H1 (cell line): Measurements from ENCODE around the gene TRMT61A. TPM values are rescaled to one million over a fixed set of nuclear protein-coding genes. Genes with fewer than 3 reads are reported as not detected.

Source experiments
- CTCF ChIA-PET: fragments of 300-600 bp; sonication (Branson Sonifier 250); formaldehyde crosslinking; loops from one replicate; lab custom pipeline; 2021; ENCODE audit not compliant: partially characterized antibody; lab: Charles Lee
- POLR2A ChIA-PET: fragments of 300-600 bp; sonication (Branson Sonifier 250); formaldehyde crosslinking; loops from one replicate; lab custom pipeline; 2021; ENCODE audit warnings: inconsistent platforms; ENCODE audit not compliant: partially characterized antibody; lab: Charles Lee
- DNase-seq, 2 experiments: peaks; one replicate each; pipeline versions ENCODE4 v3.0.0 to v3.0.0-alpha.2; 2010 to 2022; ENCODE audit warnings: low spot score in 2 of 2, low read depth in 1 of 2, mixed read lengths in 1 of 2
- FAIRE-seq: peaks from 2 replicates; lab custom pipeline; 2011; peaks lifted over from hg19 to GRCh38; lab: Jason Lieb, UNC
- H2AFZ ChIP-seq: 2 replicates; pipeline ENCODE4 v1.8.1; 2012; ENCODE audit warnings: low read length, inconsistent platforms
- H2AK5ac ChIP-seq: 2 replicates; pipeline ENCODE4 v1.6.1; 2013; ENCODE audit warnings: low read depth, low read length
- H2BK120ac ChIP-seq: replicated peaks from 2 replicates; pipeline ENCODE3; 2013; ENCODE audit warnings: low read depth, low read length, inconsistent platforms
- H2BK12ac ChIP-seq: 2 replicates; pipeline ENCODE4 v1.6.1; 2013; ENCODE audit warnings: low read depth, low read length
- H2BK15ac ChIP-seq: 2 replicates; pipeline ENCODE4 v1.6.1; 2013; ENCODE audit warnings: low read length
- H2BK20ac ChIP-seq: 2 replicates; pipeline ENCODE4 v1.6.1; 2013; ENCODE audit warnings: low read length
- H2BK5ac ChIP-seq: 2 replicates; pipeline ENCODE4 v1.6.1; 2013; ENCODE audit warnings: low read depth, low read length
- H3K14ac ChIP-seq: 2 replicates; pipeline ENCODE4 v1.6.1; 2013; ENCODE audit warnings: inconsistent platforms; ENCODE audit not compliant: insufficient read length
- H3K18ac ChIP-seq: 2 replicates; pipeline ENCODE4 v1.6.1; 2013; ENCODE audit warnings: low read length; ENCODE audit errors: extremely low read depth
- H3K23ac ChIP-seq: 2 replicates; pipeline ENCODE4 v1.6.1; 2013; ENCODE audit warnings: inconsistent platforms; ENCODE audit not compliant: insufficient read length
- H3K23me2 ChIP-seq: 2 replicates; pipeline ENCODE4 v1.6.1; 2013; ENCODE audit warnings: low read depth, low read length
- H3K27ac ChIP-seq: 2 replicates; pipeline ENCODE4 v1.6.1; 2011; ENCODE audit warnings: low read depth, low read length, inconsistent platforms
- H3K27me3 ChIP-seq, 4 experiments: replicated peaks in 1 of 4; 1 replicate in 1 of 4; 2 replicates in 3 of 4; pipeline versions ENCODE4 v1.6.1 to v1.8.1; 2011 to 2013; ENCODE audit warnings: low read length in 3 of 4, mild to moderate bottlenecking in 3 of 4, inconsistent platforms in 2 of 4, mixed read lengths in 2 of 4, moderate library complexity in 1 of 4; ENCODE audit not compliant: control insufficient read depth in 3 of 4, insufficient read depth in 3 of 4; ENCODE audit errors: extremely low read depth in 1 of 4
- H3K36me3 ChIP-seq, 4 experiments: 2 replicates each; pipeline versions ENCODE4 v1.6.1 to v1.8.1; 2011 to 2013; ENCODE audit warnings: mild to moderate bottlenecking in 4 of 4, low read length in 3 of 4, moderate library complexity in 2 of 4, control low read depth in 1 of 4, inconsistent platforms in 1 of 4; ENCODE audit not compliant: insufficient read depth in 4 of 4, control insufficient read depth in 2 of 4
- H3K4ac ChIP-seq: replicated peaks from 2 replicates; pipeline ENCODE3; 2013; ENCODE audit warnings: low read length, low read depth, mixed read lengths, inconsistent platforms; ENCODE audit not compliant: insufficient read length
- H3K4me1 ChIP-seq, 4 experiments: replicated peaks in 1 of 4; 1 replicate in 1 of 4; 2 replicates in 3 of 4; pipeline versions ENCODE4 v1.6.1 to v1.8.1; 2011 to 2013; ENCODE audit warnings: low read length in 3 of 4, inconsistent platforms in 2 of 4, mixed read lengths in 1 of 4; ENCODE audit not compliant: insufficient read depth in 4 of 4, control insufficient read depth in 3 of 4
- H3K4me2 ChIP-seq, 2 experiments: 2 replicates each; pipeline versions ENCODE4 v1.6.1 to v1.8.1; 2011 to 2013; ENCODE audit warnings: low read depth in 2 of 2, low read length in 2 of 2, control low read depth in 1 of 2, inconsistent platforms in 1 of 2, mild to moderate bottlenecking in 1 of 2; ENCODE audit not compliant: insufficient read depth in 1 of 2
- H3K4me3 ChIP-seq, 4 experiments: fragments of 200-600, 300-600 bp in 1 of 4; sonication (generic), shearing (Covaris generic), sonication (Bioruptor Twin) in 1 of 4; 2 replicates each; pipeline versions ENCODE4 v1.5.1 to v1.8.1; 2011 to 2016; ENCODE audit warnings: low read length in 4 of 4, low read depth in 3 of 4, control low read depth in 2 of 4, inconsistent platforms in 2 of 4, mild to moderate bottlenecking in 2 of 4, mixed read lengths in 1 of 4, moderate library complexity in 1 of 4; ENCODE audit not compliant: insufficient read depth in 2 of 4; ENCODE audit errors: extremely low read depth in 1 of 4
- H3K56ac ChIP-seq: replicated peaks from 2 replicates; pipeline ENCODE3; 2013; ENCODE audit warnings: low read depth, mild to moderate bottlenecking, mixed read lengths, low read length, inconsistent platforms; ENCODE audit not compliant: insufficient read length
- H3K79me1 ChIP-seq: 2 replicates; pipeline ENCODE4 v1.6.1; 2013; ENCODE audit warnings: low read depth, low read length, control low read depth
- H3K79me2 ChIP-seq, 2 experiments: 2 replicates each; pipeline versions ENCODE4 v1.6.1 to v1.8.1; 2012 to 2013; ENCODE audit warnings: low read length in 2 of 2, mild to moderate bottlenecking in 2 of 2, inconsistent platforms in 1 of 2; ENCODE audit not compliant: insufficient read depth in 2 of 2, control insufficient read depth in 1 of 2
- H3K9ac ChIP-seq, 4 experiments: replicated peaks in 1 of 4; 1 replicate in 1 of 4; 2 replicates in 3 of 4; pipeline versions ENCODE4 v1.6.1 to v1.8.1; 2011 to 2013; ENCODE audit warnings: low read depth in 3 of 4, low read length in 3 of 4, control low read depth in 2 of 4, mild to moderate bottlenecking in 2 of 4, moderate library complexity in 2 of 4, inconsistent platforms in 1 of 4; ENCODE audit errors: extremely low read depth in 1 of 4
- H3K9me3 ChIP-seq, 2 experiments: 2 replicates each; pipeline versions ENCODE4 v1.6.1 to v1.8.1; 2012 to 2013; ENCODE audit warnings: mild to moderate bottlenecking in 2 of 2, moderate library complexity in 2 of 2, control low read depth in 1 of 2, inconsistent platforms in 1 of 2, low read depth in 1 of 2, low read length in 1 of 2, mixed read lengths in 1 of 2; ENCODE audit not compliant: insufficient read depth in 2 of 2
- H4K20me1 ChIP-seq, 2 experiments: replicated peaks in 1 of 2; 2 replicates each; pipeline versions ENCODE3 to v1.8.1; 2011 to 2013; ENCODE audit warnings: inconsistent platforms in 2 of 2, low read length in 2 of 2, mild to moderate bottlenecking in 1 of 2; ENCODE audit not compliant: insufficient read depth in 2 of 2, control insufficient read depth in 1 of 2
- H4K5ac ChIP-seq: 2 replicates; pipeline ENCODE4 v1.6.1; 2013; ENCODE audit warnings: low read length, low read depth, mixed read lengths, inconsistent platforms; ENCODE audit not compliant: insufficient read length
- H4K8ac ChIP-seq: 2 replicates; pipeline ENCODE4 v1.8.0; 2013; ENCODE audit warnings: mild to moderate bottlenecking, moderate library complexity, low read length, inconsistent platforms; ENCODE audit not compliant: insufficient read depth; ENCODE audit errors: extremely low read depth
- H4K91ac ChIP-seq: replicated peaks from 2 replicates; pipeline ENCODE3; 2013; ENCODE audit warnings: low read length, mixed read lengths, inconsistent platforms; ENCODE audit not compliant: insufficient read length
- EGR1 ChIP-seq: IDR thresholded peaks from 2 replicates; pipeline ENCODE4 v1.6.1; 2011; ENCODE audit warnings: low read depth, low read length, borderline replicate concordance
- FOSL1 ChIP-seq: IDR thresholded peaks from 2 replicates; pipeline ENCODE4 v1.6.1; 2011; ENCODE audit warnings: mild to moderate bottlenecking, low read depth, low read length, moderate library complexity; ENCODE audit not compliant: insufficient read depth
- RFX5 ChIP-seq: IDR thresholded peaks from 2 replicates; pipeline ENCODE4 v1.6.1; 2011; ENCODE audit warnings: low read depth, low read length, improper control_type of control experiment, borderline replicate concordance
- WGBS, 2 experiments: shearing (Covaris generic) in 1 of 2; methylation state at CpG; one replicate each; pipeline versions ENCODE4 v1.1.6 to v1.1.7; 2013 to 2015; ENCODE audit warnings: low lambda C conversion rate in 2 of 2, mixed read lengths in 2 of 2, inconsistent platforms in 1 of 2, low coverage in 1 of 2, missing lambda C conversion rate in 1 of 2; ENCODE audit not compliant: insufficient replicate concordance in 2 of 2, insufficient coverage in 1 of 2, insufficient read length in 1 of 2; ENCODE audit errors: extremely low coverage in 1 of 2, missing lambda C conversion rate in 1 of 2; 5-methylcytosine and 5-hydroxymethylcytosine counted together
- polyA plus RNA-seq, 7 experiments: library from polyadenylated mRNA; depleted of rRNA in 3 of 7; stranded (reverse) in 5 of 7; unstranded in 2 of 7; fragments of >200 nt in 5 of 7; fragments of 200-250 nt in 2 of 7; gene quantifications; 1 replicate in 5 of 7; 2 replicates in 1 of 7; 4 replicates in 1 of 7; pipeline versions ENCODE4 v1.2.1 to v1.2.3, GENCODE V29; 2011 to 2013; ENCODE audit warnings: missing spikeins in 2 of 7, mixed read lengths in 2 of 7
- total RNA-seq: library from RNA; stranded (reverse); fragmentation: NEBNext Ultra II Directional; extraction: Animal tissue kit (Norgen Biotek cat#: 25700); gene quantifications from 2 replicates; pipeline ENCODE4 v1.2.1, GENCODE V29; 2021
- TF ChIP-seq, protein P1 (sequence below): IDR thresholded peaks from 2 replicates; pipeline ENCODE4 v1.6.1; 2012; ENCODE audit warnings: inconsistent platforms

TRMT61A gene
- total and polyA plus RNA-seq, 2 of the 8 experiments (the other 6 are each of a cell fraction or from before 2014, with no cell fraction given), result 15.8 to 19.0 TPM

DNA sequence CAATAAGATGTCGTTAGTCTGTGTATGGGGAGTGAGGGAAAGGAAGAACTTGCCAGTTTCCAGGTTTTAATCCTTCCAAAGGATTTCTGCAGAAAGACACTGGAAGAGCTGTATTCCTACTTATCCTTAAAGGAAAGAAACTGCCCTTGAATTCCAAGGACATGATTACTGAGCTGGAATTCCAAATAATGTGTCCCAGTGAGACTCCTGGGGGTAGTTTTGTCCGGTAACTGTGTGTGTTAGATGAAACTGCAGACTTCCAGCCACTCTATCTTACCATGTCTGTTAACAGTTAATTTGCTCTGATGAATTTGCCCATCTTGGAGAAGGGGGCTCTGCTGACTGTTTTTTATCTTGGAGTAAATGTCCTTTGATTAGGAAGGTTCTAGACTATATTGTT, 39.4 kb upstream of the TRMT61A start:
- CTCF ChIA-PET, result interaction anchor here (0.8 to 4.4 kb wide), 3 partner anchors 16 to 57 kb away, joined by 3 to 16 read pairs (median 7); no protein-coding TSS in a partner anchor

More for the DNA sequence above, 39.4 kb upstream of the TRMT61A start:
- Histone ChIP-seq H3K4me2 (no peak overlapping the region), H3K79me1 (no peaks in the 10 kb centered on the region; the same call in 1 of the 2 replicates), H3K27ac (no peak overlapping the region), H3K18ac (no peak overlapping the region), H3K23me2 (no peaks in the 10 kb centered on the region), H3K23ac (no peak overlapping the region), H3K27me3 (no peaks in the 10 kb centered on the region), H3K56ac (no peak overlapping the region), H3K4me1 (no peaks in the 10 kb centered on the region), H3K9ac (no peak overlapping the region), H2BK120ac (no peak overlapping the region), H2AK5ac (no peak overlapping the region), H4K5ac (no peak overlapping the region), H3K36me3 (peaks cover 4 to 28% (median 14%) of the 10 kb centered on the region in 4 experiments; a peak in 6 of 8 replicates), H3K14ac (no peak overlapping the region), H3K9me3 (no peaks in the 10 kb centered on the region), H2BK20ac (no peak overlapping the region), H4K91ac (no peak overlapping the region), H4K20me1 (peaks cover 0 to 4% of the 10 kb centered on the region in 2 experiments), H3K4ac (no peak overlapping the region), H4K8ac (no peak overlapping the region), H3K79me2 (no peaks in the 10 kb centered on the region), H2AFZ (no peak overlapping the region), H3K4me3 (no peak overlapping the region), H2BK12ac (no peak overlapping the region), H2BK15ac (no peak overlapping the region), H2BK5ac (no peak overlapping the region)
- FAIRE-seq, result no peak
- POLR2A ChIA-PET, result interaction anchor here (1.6 kb wide), 1 partner anchor 26 kb away, joined by 3 read pairs; no protein-coding TSS in a partner anchor
- 87% methylated on average over 2 of the region's 2 CpGs; no CpG with 5 or more reads in 1 of the 2 experiments for WGBS, 2 experiments
- TF ChIP-seq, protein P1, sequence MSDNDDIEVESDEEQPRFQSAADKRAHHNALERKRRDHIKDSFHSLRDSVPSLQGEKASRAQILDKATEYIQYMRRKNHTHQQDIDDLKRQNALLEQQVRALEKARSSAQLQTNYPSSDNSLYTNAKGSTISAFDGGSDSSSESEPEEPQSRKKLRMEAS, result no peak
- TF ChIP-seq EGR1, result no peak
- TF ChIP-seq RFX5, result no peak
- TF ChIP-seq FOSL1, result no peak
- DNase-seq, result no peak
